Panc1 (cell line): Measurements from ENCODE around the gene PNLIPRP2.

Experiments
- CTCF ChIP-seq: fragments of 450-650 bp; IDR thresholded peaks from 2 replicates; pipeline ENCODE4 v1.5.1; 2017; ENCODE audit warnings: mild to moderate bottlenecking
- SIN3A ChIP-seq: IDR thresholded peaks from 2 replicates; pipeline ENCODE4 v1.6.1; 2012; ENCODE audit warnings: low read depth, mild to moderate bottlenecking, low read length, moderate library complexity, borderline replicate concordance; ENCODE audit not compliant: insufficient read depth

- TF ChIP-seq SIN3A (no peak), CTCF (no peak)
These were observed 12.5 kb downstream of the PNLIPRP2 start for GRCh38 chr10:116633216-116633600.
